HEK293 (cell line): ENCODE results near the gene JKAMP.
A peak's percentile ranks its signal among the peaks of the same experiment; 100 is the strongest.

Source experiments
- CTCF ChIA-PET: fragments of 350-600 bp; formaldehyde crosslinking; extraction: SDS; loops from one replicate; lab custom pipeline; 2021; ENCODE audit warnings: antibody characterized with exemption; lab: Yijun Ruan, JAX
- POLR2A ChIA-PET: fragments of 300-600 bp; formaldehyde crosslinking; extraction: SDS; loops from one replicate; lab custom pipeline; 2020; ENCODE audit warnings: antibody characterized with exemption, inconsistent platforms; lab: Yijun Ruan, JAX
- H3K27ac ChIP-seq: fragments of 200-500 bp; sonication (Bioruptor generic); 2 replicates; pipeline ENCODE4 v1.5.1; 2014; ENCODE audit warnings: low read depth, low read length, control low read depth, inconsistent platforms; ENCODE audit errors: extremely low read depth
- H3K36me3 ChIP-seq, 2 experiments: fragments of 200-500 bp in 1 of 2; sonication (Bioruptor generic) in 1 of 2; 1 replicate in 1 of 2; 2 replicates in 1 of 2; pipeline ENCODE4 v1.5.1; 2014 to 2017; ENCODE audit warnings: inconsistent platforms in 2 of 2, low read length in 2 of 2; ENCODE audit not compliant: control insufficient read depth in 2 of 2, insufficient read depth in 1 of 2
- H3K4me1 ChIP-seq: fragments of 200-500 bp; sonication (Bioruptor generic); 2 replicates; pipeline ENCODE4 v1.5.1; 2014; ENCODE audit warnings: mild to moderate bottlenecking, low read length, inconsistent platforms; ENCODE audit not compliant: control insufficient read depth, insufficient read depth
- H3K4me3 ChIP-seq: 2 replicates; pipeline ENCODE4 v1.5.1; 2011; ENCODE audit warnings: low read depth, mild to moderate bottlenecking, control low read depth, low read length, moderate library complexity
- H3K9me3 ChIP-seq: fragments of 200-500 bp; sonication (Bioruptor generic); 2 replicates; pipeline ENCODE4 v1.5.1; 2014; ENCODE audit warnings: low read depth, low read length, inconsistent platforms; ENCODE audit not compliant: control insufficient read depth, insufficient read depth
- BCL6B ChIP-seq: fragments of 450-650 bp; formaldehyde crosslinking; IDR thresholded peaks from 2 replicates; pipeline ENCODE4 v1.5.1; 2017; ENCODE audit warnings: missing biosample characterization, missing genetic modification characterization
- EGR2 ChIP-seq: fragments of 450-650 bp; formaldehyde crosslinking; IDR thresholded peaks from 2 replicates; pipeline ENCODE4 v1.5.1; 2016; ENCODE audit warnings: low read depth, missing biosample characterization, missing genetic modification characterization
- GLI4 ChIP-seq: fragments of 450-650 bp; formaldehyde crosslinking; IDR thresholded peaks from 2 replicates; pipeline ENCODE4 v1.5.1; 2016; ENCODE audit warnings: missing biosample characterization, missing genetic modification characterization
- HIC1 ChIP-seq: fragments of 450-650 bp; formaldehyde crosslinking; IDR thresholded peaks from 2 replicates; pipeline ENCODE4 v1.5.1; 2016; ENCODE audit warnings: missing biosample characterization, missing genetic modification characterization
- INSM2 ChIP-seq: fragments of 450-650 bp; formaldehyde crosslinking; IDR thresholded peaks from 2 replicates; pipeline ENCODE4 v1.5.1; 2016; ENCODE audit warnings: missing biosample characterization, missing genetic modification characterization
- MZF1 ChIP-seq: fragments of 450-650 bp; formaldehyde crosslinking; IDR thresholded peaks from 2 replicates; pipeline ENCODE4 v1.5.1; 2017; ENCODE audit warnings: missing biosample characterization, missing genetic modification characterization, borderline replicate concordance
- RBAK ChIP-seq: fragments of 450-650 bp; formaldehyde crosslinking; IDR thresholded peaks from 2 replicates; pipeline ENCODE4 v1.5.1; 2016; ENCODE audit warnings: missing biosample characterization, missing genetic modification characterization
- REPIN1 ChIP-seq: fragments of 450-650 bp; formaldehyde crosslinking; IDR thresholded peaks from 2 replicates; pipeline ENCODE4 v1.5.1; 2017; ENCODE audit warnings: missing biosample characterization, missing genetic modification characterization, low read depth
- ZBTB1 ChIP-seq: fragments of 450-650 bp; formaldehyde crosslinking; IDR thresholded peaks from 2 replicates; pipeline ENCODE4 v1.5.1; 2016; ENCODE audit warnings: missing biosample characterization, missing genetic modification characterization
- ZBTB17 ChIP-seq: fragments of 450-650 bp; formaldehyde crosslinking; IDR thresholded peaks from 2 replicates; pipeline ENCODE4 v1.5.1; 2016; ENCODE audit warnings: missing biosample characterization, missing genetic modification characterization
- ZNF10 ChIP-seq: fragments of 450-650 bp; formaldehyde crosslinking; IDR thresholded peaks from 2 replicates; pipeline ENCODE4 v1.5.1; 2017; ENCODE audit warnings: missing biosample characterization, missing genetic modification characterization
- ZNF155 ChIP-seq: fragments of 450-650 bp; formaldehyde crosslinking; IDR thresholded peaks from 2 replicates; pipeline ENCODE4 v1.5.1; 2016; ENCODE audit warnings: missing biosample characterization, missing genetic modification characterization
- ZNF157 ChIP-seq: fragments of 450-650 bp; formaldehyde crosslinking; IDR thresholded peaks from 2 replicates; pipeline ENCODE4 v1.5.1; 2016; ENCODE audit warnings: missing biosample characterization, missing genetic modification characterization
- ZNF2 ChIP-seq: fragments of 450-650 bp; formaldehyde crosslinking; IDR thresholded peaks from 2 replicates; pipeline ENCODE4 v1.5.1; 2016; ENCODE audit warnings: missing biosample characterization, missing genetic modification characterization
- ZNF221 ChIP-seq: fragments of 450-650 bp; formaldehyde crosslinking; IDR thresholded peaks from 2 replicates; pipeline ENCODE4 v1.5.1; 2017; ENCODE audit warnings: missing biosample characterization, missing genetic modification characterization, borderline replicate concordance
- ZNF391 ChIP-seq: fragments of 450-650 bp; formaldehyde crosslinking; IDR thresholded peaks from 2 replicates; pipeline ENCODE4 v1.5.1; 2016; ENCODE audit warnings: low read depth, missing biosample characterization, missing genetic modification characterization, borderline replicate concordance
- ZNF521 ChIP-seq: fragments of 450-650 bp; formaldehyde crosslinking; IDR thresholded peaks from 2 replicates; pipeline ENCODE4 v1.5.1; 2017; ENCODE audit warnings: missing biosample characterization, mild to moderate bottlenecking, missing genetic modification characterization
- ZNF610 ChIP-seq: fragments of 450-650 bp; formaldehyde crosslinking; IDR thresholded peaks from 2 replicates; pipeline ENCODE4 v1.5.1; 2016; ENCODE audit warnings: missing biosample characterization, missing genetic modification characterization, borderline replicate concordance
- ZNF664 ChIP-seq: fragments of 450-650 bp; formaldehyde crosslinking; IDR thresholded peaks from 2 replicates; pipeline ENCODE4 v1.5.1; 2016; ENCODE audit warnings: missing biosample characterization, missing genetic modification characterization
- ZNF670 ChIP-seq: fragments of 450-650 bp; formaldehyde crosslinking; IDR thresholded peaks from 2 replicates; pipeline ENCODE4 v1.5.1; 2016; ENCODE audit warnings: missing biosample characterization, missing genetic modification characterization, low read depth
- ZNF777 ChIP-seq: fragments of 450-650 bp; formaldehyde crosslinking; IDR thresholded peaks from 2 replicates; pipeline ENCODE4 v1.5.1; 2017; ENCODE audit warnings: missing biosample characterization, missing genetic modification characterization, borderline replicate concordance
- ZNF785 ChIP-seq: fragments of 450-650 bp; formaldehyde crosslinking; IDR thresholded peaks from 2 replicates; pipeline ENCODE4 v1.5.1; 2016; ENCODE audit warnings: missing biosample characterization, missing genetic modification characterization
- ZNF791 ChIP-seq: fragments of 450-650 bp; formaldehyde crosslinking; IDR thresholded peaks from 2 replicates; pipeline ENCODE4 v1.5.1; 2016; ENCODE audit warnings: missing biosample characterization, missing genetic modification characterization

The JKAMP gene

GRCh38 chr14:59480166-59480565 is 4.2 kb upstream of the JKAMP start:
- H3K36me3 ChIP-seq: peaks cover 23 to 46% of the 10 kb centered on the region in 2 experiments
- POLR2A ChIA-PET: no interaction called here

GRCh38 chr14:59481407-59481806 is 2.9 kb upstream of the JKAMP start:
- ChIA-PET POLR2A (no interaction called here), CTCF (no interaction called here)
- no peak overlapping the region for H3K27ac ChIP-seq
- H3K4me3 ChIP-seq: no peak overlapping the region
- no peaks in the 10 kb centered on the region for H3K9me3 ChIP-seq
- H3K36me3 ChIP-seq: peaks cover 14 to 34% of the 10 kb centered on the region in 2 experiments
- no peak for TF ChIP-seq ZNF155 (tag by site-specific recombination)
- TF ChIP-seq HIC1 (tag by site-specific recombination): no peak
- 0 out of 2 replicates have a peak, but pooled peaks have one; percentile 21 for TF ChIP-seq ZNF664 (tag by site-specific recombination)
- TF ChIP-seq ZNF10: no peak
- H3K4me1 ChIP-seq: 0 out of 2 replicates have a peak, but pooled peaks cover 3% of the 10 kb centered on the region

More at GRCh38 chr14:59480166-59480565, 4.2 kb upstream of the JKAMP start:
- CTCF ChIA-PET: interaction anchor here (0.7 kb wide), 1 partner anchor 273 kb away, joined by 3 read pairs; no protein-coding TSS in a partner anchor
- no peak for TF ChIP-seq ZNF791 (tag by site-specific recombination)
- TF ChIP-seq ZNF391 (tag by site-specific recombination): no peak
- TF ChIP-seq ZNF777 (tag by site-specific recombination): no peak
- TF ChIP-seq RBAK (tag by site-specific recombination): no peak
- no peak for TF ChIP-seq GLI4 (tag by site-specific recombination)
- TF ChIP-seq ZNF2 (tag by site-specific recombination): no peak
- no peak for TF ChIP-seq ZNF521 (tag by site-specific recombination)
- TF ChIP-seq ZBTB1 (tag by site-specific recombination): no peak
- TF ChIP-seq EGR2 (tag by site-specific recombination): no peak
- TF ChIP-seq ZNF785 (tag by site-specific recombination): no peak
- no peak for TF ChIP-seq ZNF221
- Histone ChIP-seq H3K4me3 (no peak overlapping the region), H3K27ac (no peak overlapping the region), H3K4me1 (no peaks in the 10 kb centered on the region), H3K9me3 (no peaks in the 10 kb centered on the region)

DNA sequence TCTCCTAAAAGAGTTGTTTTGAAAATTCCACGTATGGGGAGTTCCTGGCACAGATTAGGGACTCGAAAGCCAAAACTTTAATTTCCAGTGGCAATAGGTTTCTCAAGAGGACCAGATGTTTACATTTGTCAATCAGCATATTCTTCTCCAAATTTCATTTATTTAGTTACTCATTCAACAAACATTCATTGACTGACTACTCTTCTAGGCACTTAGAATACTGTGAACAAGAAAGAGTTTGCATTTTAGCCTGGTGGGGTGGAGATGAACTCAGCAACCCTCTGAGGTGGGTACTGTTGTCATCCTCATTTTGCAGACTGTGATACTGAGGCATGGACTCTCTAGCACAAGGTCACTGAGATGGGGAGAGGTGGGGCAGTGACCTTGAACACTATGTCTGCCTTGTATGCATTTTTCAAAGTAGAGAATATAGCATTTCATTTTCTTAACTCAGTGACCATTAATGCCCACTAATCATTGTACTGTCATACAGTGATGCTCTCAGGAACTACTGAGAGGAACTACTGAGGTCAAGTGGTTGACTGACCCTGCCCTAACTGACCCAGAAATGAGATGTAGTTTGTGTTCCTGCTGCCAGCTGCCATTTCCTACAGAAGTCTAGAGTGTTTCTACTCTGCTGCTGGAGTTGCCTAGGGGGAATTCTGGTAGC is 2.3 kb upstream of the JKAMP start:
- H3K27ac ChIP-seq: no peak overlapping the region
- H3K36me3 ChIP-seq: peaks cover 14 to 28% of the 10 kb centered on the region in 2 experiments
- peak overlapping the region; percentile 7 for H3K4me3 ChIP-seq
- no peaks in the 10 kb centered on the region for H3K9me3 ChIP-seq
- ChIA-PET CTCF (interaction anchor here (1.0 kb wide), 1 partner anchor 453 kb away, joined by 3 read pairs; no protein-coding TSS in a partner anchor), POLR2A (no interaction called here)
- H3K4me1 ChIP-seq: 0 out of 2 replicates have a peak, but pooled peaks cover 3% of the 10 kb centered on the region
- no peak for TF ChIP-seq BCL6B (tag by site-specific recombination)
- TF ChIP-seq ZNF670 (tag by site-specific recombination): no peak
- TF ChIP-seq MZF1 (tag by site-specific recombination): no peak
- TF ChIP-seq ZNF157 (tag by site-specific recombination): no peak
- no peak for TF ChIP-seq ZNF664 (tag by site-specific recombination)
- TF ChIP-seq INSM2 (tag by site-specific recombination): no peak
- no peak for TF ChIP-seq REPIN1
- TF ChIP-seq ZBTB17: no peak
- no peak for TF ChIP-seq ZNF610
